OCI-LY3 (cell line): Measurements from ENCODE around the gene KCNIP4.
A peak's percentile ranks its signal among the peaks of the same experiment; 100 is the strongest.

Source experiments
- H2AFZ ChIP-seq: fragments of 200-600, 300-600 bp; shearing (Covaris generic); 2 replicates; pipeline ENCODE4 v1.6.0; 2014; ENCODE audit warnings: antibody characterized with exemption, low read depth, low read length
- H3K27ac ChIP-seq: fragments of 200-600, 300-600 bp; sonication (generic); 2 replicates; pipeline ENCODE4 v1.5.1; 2014; ENCODE audit warnings: mild to moderate bottlenecking, low read length, moderate library complexity, mixed read lengths
- H3K27me3 ChIP-seq: fragments of 200-600, 300-600 bp; sonication (generic); 2 replicates; pipeline ENCODE4 v1.6.1; 2014; ENCODE audit warnings: low read depth, low read length, mixed read lengths
- H3K36me3 ChIP-seq: fragments of 200-600, 300-600 bp; sonication (generic); replicated peaks from 2 replicates; pipeline ENCODE3; 2014; ENCODE audit warnings: low read depth, low read length, mixed read lengths
- H3K4me1 ChIP-seq: fragments of 300-600, 200-600 bp; sonication (generic); 2 replicates; pipeline ENCODE4 v1.6.1; 2014; ENCODE audit warnings: low read length, mixed read lengths
- H3K4me2 ChIP-seq: fragments of 200-600, 300-600 bp; sonication (generic); 2 replicates; pipeline ENCODE4 v1.6.1; 2014; ENCODE audit warnings: low read length, mixed read lengths
- H3K4me3 ChIP-seq: fragments of 300-600, 200-600 bp; sonication (generic); 2 replicates; pipeline ENCODE4 v1.5.1; 2014; ENCODE audit warnings: antibody characterized with exemption, mild to moderate bottlenecking, low read length, moderate library complexity
- H3K79me2 ChIP-seq: fragments of 300-600, 200-600 bp; shearing (Covaris generic); 2 replicates; pipeline ENCODE4 v1.6.1; 2014; ENCODE audit warnings: mild to moderate bottlenecking, low read length, mixed read lengths
- H3K9ac ChIP-seq: fragments of 300-600, 200-600 bp; shearing (Covaris generic); 2 replicates; pipeline ENCODE4 v1.6.0; 2014; ENCODE audit warnings: mild to moderate bottlenecking, low read length, moderate library complexity
- H3K9me3 ChIP-seq: fragments of 200-600, 300-600 bp; shearing (Covaris generic); 2 replicates; pipeline ENCODE4 v1.6.1; 2014; ENCODE audit warnings: low read length, mixed read lengths; ENCODE audit not compliant: insufficient read depth
- H4K20me1 ChIP-seq: fragments of 200-600, 300-600 bp; sonication (generic); 2 replicates; pipeline ENCODE4 v1.6.1; 2016; ENCODE audit warnings: low read length, mixed read lengths; ENCODE audit not compliant: insufficient read depth
- EZH2phosphoT487 ChIP-seq: fragments of 200-600 bp; shearing (Covaris generic); IDR thresholded peaks from 2 replicates; pipeline ENCODE4 v1.6.1; 2018; ENCODE audit warnings: antibody characterized with exemption, mixed run types, low read depth
- TF ChIP-seq, protein P1 (sequence below): fragments of 200-600, 300-600 bp; sonication (generic); IDR thresholded peaks from 2 replicates; pipeline ENCODE4 v1.5.1; 2014; ENCODE audit warnings: antibody characterized with exemption, low read length, low read depth

KCNIP4 gene

DNA sequence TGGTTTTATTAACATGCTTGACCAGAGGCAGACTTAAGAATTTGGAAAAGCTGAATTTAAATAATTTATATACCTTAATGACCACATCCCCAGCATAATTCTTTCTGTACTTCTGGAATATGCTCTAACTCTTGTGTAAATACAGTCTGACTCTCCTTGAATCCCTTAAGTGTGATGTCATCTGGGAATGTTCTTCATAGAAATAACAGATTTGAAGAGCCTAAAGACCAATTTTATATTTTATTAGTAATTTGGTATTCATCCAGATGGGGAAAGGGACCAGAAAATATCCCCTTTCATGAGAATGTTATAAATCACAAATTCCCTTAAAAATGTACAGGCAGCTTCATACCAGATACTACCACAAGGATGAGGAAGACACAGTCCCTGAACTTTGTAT lies 58.3 kb downstream of the KCNIP4 start:
- H3K9ac ChIP-seq = no peak overlapping the region
- TF ChIP-seq EZH2phosphoT487 = no peak
- TF ChIP-seq, protein P1, sequence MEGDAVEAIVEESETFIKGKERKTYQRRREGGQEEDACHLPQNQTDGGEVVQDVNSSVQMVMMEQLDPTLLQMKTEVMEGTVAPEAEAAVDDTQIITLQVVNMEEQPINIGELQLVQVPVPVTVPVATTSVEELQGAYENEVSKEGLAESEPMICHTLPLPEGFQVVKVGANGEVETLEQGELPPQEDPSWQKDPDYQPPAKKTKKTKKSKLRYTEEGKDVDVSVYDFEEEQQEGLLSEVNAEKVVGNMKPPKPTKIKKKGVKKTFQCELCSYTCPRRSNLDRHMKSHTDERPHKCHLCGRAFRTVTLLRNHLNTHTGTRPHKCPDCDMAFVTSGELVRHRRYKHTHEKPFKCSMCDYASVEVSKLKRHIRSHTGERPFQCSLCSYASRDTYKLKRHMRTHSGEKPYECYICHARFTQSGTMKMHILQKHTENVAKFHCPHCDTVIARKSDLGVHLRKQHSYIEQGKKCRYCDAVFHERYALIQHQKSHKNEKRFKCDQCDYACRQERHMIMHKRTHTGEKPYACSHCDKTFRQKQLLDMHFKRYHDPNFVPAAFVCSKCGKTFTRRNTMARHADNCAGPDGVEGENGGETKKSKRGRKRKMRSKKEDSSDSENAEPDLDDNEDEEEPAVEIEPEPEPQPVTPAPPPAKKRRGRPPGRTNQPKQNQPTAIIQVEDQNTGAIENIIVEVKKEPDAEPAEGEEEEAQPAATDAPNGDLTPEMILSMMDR = no peak
- no peaks in the 10 kb centered on the region for H3K9me3 ChIP-seq
- no peak overlapping the region for H2AFZ ChIP-seq
- no peak overlapping the region for H3K4me3 ChIP-seq
- no peaks in the 10 kb centered on the region for H3K36me3 ChIP-seq
- no peaks in the 10 kb centered on the region for H3K27me3 ChIP-seq
- peaks cover 22% of the 10 kb centered on the region for H3K4me1 ChIP-seq
- no peaks in the 10 kb centered on the region for H3K79me2 ChIP-seq
- H3K27ac ChIP-seq = no peak overlapping the region
- H4K20me1 ChIP-seq = no peaks in the 10 kb centered on the region
- H3K4me2 ChIP-seq = no peak overlapping the region

- Histone ChIP-seq H3K27me3 (no peaks in the 10 kb centered on the region), H3K4me3 (no peak overlapping the region), H3K9ac (no peak overlapping the region), H3K36me3 (no peaks in the 10 kb centered on the region), H2AFZ (no peak overlapping the region), H3K4me1 (peaks cover 29% of the 10 kb centered on the region), H3K9me3 (no peaks in the 10 kb centered on the region), H3K27ac (peak overlapping the region; percentile 86), H4K20me1 (no peaks in the 10 kb centered on the region), H3K4me2 (peak overlapping the region; percentile 43), H3K79me2 (no peaks in the 10 kb centered on the region)
- TF ChIP-seq, protein P1 = no peak
- TF ChIP-seq EZH2phosphoT487 = no peak
Observed at GRCh38 chr4:21888195-21888976, 60.2 kb downstream of the KCNIP4 start.

GRCh38 chr4:21887481-21887880 lies 61.1 kb downstream of the KCNIP4 start:
- Histone ChIP-seq H3K27ac (no peak overlapping the region), H3K4me3 (no peak overlapping the region), H4K20me1 (no peaks in the 10 kb centered on the region), H3K4me1 (peaks cover 32% of the 10 kb centered on the region), H2AFZ (no peak overlapping the region), H3K36me3 (no peaks in the 10 kb centered on the region), H3K4me2 (no peak overlapping the region), H3K79me2 (no peaks in the 10 kb centered on the region), H3K9ac (no peak overlapping the region), H3K9me3 (no peaks in the 10 kb centered on the region), H3K27me3 (no peaks in the 10 kb centered on the region)
- TF ChIP-seq EZH2phosphoT487 = no peak
- TF ChIP-seq, protein P1 = no peak

GRCh38 chr4:21885770-21886169 lies 62.8 kb downstream of the KCNIP4 start:
- no peaks in the 10 kb centered on the region for H3K79me2 ChIP-seq
- no peak overlapping the region for H3K9ac ChIP-seq
- no peaks in the 10 kb centered on the region for H3K9me3 ChIP-seq
- no peaks in the 10 kb centered on the region for H4K20me1 ChIP-seq
- no peak for TF ChIP-seq EZH2phosphoT487
- TF ChIP-seq, protein P1 = no peak
- no peak overlapping the region for H2AFZ ChIP-seq
- no peaks in the 10 kb centered on the region for H3K27me3 ChIP-seq
- no peak overlapping the region for H3K4me2 ChIP-seq
- H3K4me1 ChIP-seq = peaks cover 37% of the 10 kb centered on the region
- no peak overlapping the region for H3K4me3 ChIP-seq
- H3K27ac ChIP-seq = no peak overlapping the region
- H3K36me3 ChIP-seq = no peaks in the 10 kb centered on the region
